Cerebellar nuclear complex (tissue), 1 donor: ENCODE data around the gene NDUFAF8.
"Not testable (repeated sequence)": the region's sequence is repeated elsewhere in the genome, so short reads cannot be mapped to it uniquely, and the experiment has no call there.

ENCODE experiments used
- DNase-seq, 2 experiments: peaks; one replicate each; lab custom pipeline; 2025; lab: John Stamatoyannopoulos, UW

NDUFAF8 gene

DNA sequence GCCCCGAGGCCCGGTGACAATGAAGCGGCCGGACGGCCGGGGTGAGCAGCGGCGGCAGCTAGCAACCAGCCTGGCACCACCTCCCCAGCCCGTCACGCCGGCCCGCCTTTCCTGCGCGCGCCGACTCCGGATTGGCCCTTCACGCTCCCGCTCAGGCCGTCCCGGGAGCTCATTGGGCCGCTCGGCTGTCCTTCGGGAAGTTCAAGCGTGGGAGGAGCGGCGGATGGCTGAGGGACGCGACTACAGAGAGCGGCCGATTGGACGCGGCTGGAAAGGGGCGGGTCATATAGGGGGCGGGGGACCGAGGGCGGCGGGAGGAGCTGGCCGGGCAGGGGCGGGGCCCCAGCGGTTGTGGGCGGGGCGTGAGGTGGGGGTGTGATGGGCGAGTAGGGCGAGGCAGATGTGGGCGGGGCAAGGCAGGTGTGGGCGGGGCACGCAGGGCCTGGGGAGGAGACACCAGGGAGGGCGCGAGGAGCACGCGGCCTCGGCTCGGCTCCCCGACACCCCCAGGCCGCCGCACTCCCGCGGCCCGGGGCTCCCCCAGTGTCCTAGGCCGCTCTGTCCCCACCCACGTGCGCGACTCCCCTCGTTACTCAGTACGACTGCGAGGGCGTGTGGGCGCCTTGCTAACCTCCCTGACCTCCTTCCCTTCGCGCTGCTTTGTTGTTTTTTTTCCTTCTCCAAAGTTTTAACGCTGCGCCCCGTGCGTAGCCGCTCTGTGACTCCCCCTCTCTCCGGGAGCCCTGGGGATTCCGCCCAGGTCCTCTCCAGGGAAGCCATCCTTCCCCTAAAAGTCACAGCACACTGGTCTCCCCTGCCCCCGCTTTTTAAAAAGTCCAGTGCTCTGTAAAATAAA, 16.0 kb upstream of the NDUFAF8 start, which contains the start of gene CEP131:
Gene CEP131 (minus strand): TSS at position 60 of the 856 bp plus-strand sequence. CDS start 2,909 bp downstream, outside the sequence.
- peak; percentile 56 to 88 for DNase-seq

DNA sequence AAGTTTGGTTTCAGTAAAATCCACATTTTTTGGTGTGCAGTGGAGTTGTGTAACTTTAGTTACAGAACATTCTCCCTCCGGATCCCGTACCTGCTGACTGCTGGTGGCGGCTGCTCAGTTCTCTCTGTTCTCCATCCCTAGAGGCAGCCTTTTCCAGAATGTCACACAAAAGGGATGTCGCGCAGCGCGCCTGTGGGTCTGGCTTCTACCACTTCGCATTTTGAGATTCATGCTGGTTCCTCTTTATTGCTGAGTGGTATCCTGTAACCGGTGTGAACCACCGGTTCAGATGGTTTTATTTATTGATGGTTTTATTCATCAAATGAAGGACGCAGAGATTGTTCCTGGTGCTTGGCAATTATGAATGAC, 15.4 kb upstream of the NDUFAF8 start:
- no peak for DNase-seq

DNA sequence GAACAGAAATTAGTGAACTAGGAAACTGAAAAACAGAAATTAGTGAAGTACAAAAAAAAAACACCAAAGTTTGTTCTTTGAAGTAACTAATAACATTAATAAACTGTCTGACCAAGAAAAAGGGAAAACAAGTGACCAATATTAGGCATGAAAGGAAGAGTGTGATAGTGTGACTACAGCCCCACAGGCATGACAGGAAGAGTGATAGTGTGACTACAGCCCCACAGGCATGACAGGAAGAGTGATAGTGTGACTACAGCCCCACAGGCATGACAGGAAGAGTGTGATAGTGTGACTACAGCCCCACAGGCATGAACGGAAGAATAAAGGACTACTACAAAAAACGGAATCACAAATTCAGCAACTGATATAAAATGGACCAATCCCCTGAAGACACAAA, 11.5 kb upstream of the NDUFAF8 start:
- DNase-seq: not testable (repeated sequence)

DNA sequence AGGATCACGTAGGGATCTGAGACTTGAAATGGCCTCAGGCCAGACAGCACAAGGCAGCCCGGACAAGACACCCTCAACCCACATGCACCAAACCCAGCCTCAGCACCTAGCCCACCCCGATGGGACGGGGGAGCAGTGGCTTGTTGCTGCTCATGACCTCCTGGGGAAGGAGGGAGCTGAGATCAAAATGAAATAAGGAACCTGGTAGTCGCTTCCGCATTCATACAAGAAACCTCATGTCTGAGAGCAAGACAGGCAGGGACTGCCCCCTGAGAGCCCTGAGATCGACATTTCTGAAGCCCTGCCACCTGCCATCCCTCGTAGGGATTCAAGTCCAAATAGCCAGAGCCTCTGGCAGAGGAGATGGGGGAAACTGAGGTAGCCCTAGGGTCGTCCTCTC, 10.7 kb upstream of the NDUFAF8 start:
- no peak for DNase-seq

DNA sequence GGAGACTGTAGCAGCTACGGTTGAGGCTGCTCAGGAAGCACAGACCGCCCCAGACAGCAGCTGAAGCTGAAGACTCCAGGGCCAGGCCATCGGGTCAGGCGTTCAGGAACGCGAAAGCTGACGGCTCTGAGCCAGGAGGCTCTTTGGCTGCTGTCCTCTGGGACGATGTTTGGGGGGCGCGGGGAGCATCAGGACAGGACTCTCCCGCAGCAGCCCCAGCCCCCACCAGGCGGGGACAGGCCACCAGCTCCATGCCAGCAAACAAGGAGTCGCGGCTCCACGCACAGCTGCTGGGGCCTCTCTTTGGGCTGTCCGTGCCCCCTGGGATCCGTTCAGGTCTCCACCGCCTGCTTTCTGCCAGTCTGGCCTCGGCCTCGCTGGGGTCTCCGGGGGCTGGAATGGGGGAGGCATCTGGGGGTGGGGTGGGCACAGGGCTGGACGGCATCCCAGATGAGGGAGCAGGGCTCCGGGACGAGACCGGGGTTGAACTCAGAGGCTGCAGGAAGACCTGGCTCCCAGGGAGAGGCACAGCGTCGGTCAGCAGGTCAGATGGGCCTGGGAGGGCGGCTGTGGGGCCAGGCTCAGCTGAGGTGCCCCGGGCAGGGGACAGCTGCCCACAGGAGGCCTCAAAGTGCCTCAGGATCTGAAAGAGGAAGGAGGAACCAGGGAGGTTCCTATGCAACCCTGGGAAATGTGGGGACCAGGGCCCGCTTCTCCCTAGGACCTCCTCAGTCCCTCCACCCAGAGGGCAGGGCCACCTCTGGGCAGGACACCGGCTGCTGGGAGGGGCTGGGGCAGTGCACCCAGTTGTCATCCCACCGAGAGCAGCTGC, 10.1 kb upstream of the NDUFAF8 start:
- DNase-seq: no peak

DNA sequence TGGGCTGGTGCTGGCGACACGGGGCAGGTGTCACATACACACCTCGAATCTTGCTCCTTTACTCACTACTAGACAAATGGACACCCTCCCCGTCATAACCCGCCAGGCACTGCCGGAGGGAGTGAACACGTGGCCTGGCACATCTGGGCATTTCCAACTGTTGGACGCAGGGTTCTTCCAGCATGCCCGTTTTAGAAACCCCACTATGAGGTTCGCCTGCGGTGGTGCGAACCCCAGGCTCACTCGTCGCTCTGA, 9.5 kb upstream of the NDUFAF8 start:
- no peak for DNase-seq

DNA sequence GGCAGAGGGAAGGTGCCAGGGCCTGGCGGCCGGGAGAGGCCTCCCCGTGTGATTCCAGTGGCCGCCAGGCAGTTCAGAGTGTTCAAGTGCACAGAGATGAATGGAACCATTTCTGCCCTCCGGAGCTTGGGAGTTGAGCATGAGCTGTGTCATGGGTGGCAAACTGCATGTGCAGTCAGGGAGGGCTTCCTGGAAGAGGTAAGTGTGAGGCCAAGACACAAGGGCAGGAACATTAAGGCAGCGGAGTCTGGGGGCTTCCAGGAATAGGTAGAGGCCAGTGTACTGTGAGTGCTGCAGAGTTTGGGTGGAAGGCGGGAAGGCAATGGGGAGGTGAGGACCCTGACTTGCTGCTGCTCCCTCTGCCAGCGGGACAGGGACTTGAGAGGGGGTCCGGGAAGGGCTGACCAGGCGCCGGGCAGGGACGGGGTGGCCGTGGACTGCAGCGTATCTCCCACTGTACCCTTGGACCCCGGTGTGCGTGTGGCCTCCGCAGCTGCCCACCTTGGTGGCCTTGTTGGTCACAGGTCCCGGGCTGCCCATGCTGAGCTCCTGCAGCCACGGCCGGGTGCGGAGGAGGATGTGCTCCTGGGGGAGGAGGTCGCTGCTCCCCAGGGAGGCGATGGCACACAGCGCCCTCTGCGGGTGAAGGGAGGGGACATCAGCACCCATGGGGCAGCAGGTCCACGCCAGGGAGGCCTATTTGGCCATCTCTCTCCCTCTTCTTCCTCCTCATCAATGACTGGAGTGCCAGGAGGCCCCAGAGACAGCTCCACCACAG, 8.9 kb upstream of the NDUFAF8 start:
- DNase-seq: no peak

DNA sequence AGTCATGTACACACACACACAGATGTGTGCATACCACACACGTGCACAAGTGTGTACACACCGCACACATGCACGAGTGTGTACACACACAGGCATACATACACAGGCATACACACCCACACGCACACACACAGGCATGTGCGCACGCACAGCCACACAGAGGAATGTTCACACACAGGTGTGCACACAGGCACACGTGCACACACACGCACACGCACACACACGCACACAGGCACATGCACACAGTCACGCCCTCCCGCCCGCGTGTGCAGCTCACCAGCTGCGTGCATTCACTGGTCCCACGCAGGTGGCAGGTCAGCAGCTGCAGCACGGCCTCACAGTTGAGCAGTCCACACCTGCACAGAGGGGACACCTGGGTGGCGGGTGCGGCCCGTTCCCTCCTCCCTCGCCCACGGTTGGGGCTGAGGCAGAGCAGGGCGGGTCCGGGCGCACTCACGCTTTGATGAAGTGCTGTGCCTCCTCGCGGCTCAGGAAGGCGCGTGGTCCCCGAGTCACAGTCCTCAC, 7.9 kb upstream of the NDUFAF8 start:
- DNase-seq: no peak

DNA sequence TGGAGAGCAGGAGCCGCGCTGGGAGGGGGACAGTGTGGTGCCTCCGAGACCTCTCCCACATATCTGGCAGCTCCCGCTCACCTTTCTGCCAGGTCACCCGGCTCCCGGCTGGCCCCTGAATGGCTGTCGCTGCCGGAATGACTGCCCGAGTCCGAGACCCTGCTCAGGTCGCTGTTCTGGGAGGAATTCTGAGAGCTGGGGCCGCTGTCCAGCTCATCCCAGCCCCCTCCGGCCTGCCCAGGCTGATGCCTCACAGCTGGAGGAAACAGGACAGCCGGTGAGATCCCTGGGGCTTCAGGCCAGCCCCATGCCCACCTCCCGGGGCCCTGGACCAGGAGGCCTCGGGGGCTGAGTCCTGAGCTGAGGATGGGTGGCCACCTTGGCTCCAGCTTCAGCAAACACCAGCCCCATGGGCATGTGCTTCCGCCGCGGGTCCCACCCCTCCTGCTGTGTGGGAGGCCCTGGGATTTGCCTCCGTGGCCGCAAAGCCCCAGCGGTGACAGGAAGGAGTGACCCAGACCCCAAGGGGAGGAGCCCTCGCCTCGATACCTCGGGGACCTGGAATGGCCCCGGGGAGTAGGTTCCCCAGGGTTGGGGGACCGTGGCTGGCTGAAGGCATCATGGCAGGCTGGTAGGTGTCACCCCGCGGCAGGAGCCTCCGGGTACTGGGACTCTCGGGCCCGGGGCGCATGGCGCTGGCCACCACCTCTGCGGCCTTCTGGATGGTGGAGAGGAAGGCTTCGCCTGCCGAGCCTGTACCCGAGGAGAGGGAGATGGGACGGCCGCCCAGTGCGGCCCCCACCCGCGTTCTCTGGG, 7.1 kb upstream of the NDUFAF8 start:
- no peak for DNase-seq

DNA sequence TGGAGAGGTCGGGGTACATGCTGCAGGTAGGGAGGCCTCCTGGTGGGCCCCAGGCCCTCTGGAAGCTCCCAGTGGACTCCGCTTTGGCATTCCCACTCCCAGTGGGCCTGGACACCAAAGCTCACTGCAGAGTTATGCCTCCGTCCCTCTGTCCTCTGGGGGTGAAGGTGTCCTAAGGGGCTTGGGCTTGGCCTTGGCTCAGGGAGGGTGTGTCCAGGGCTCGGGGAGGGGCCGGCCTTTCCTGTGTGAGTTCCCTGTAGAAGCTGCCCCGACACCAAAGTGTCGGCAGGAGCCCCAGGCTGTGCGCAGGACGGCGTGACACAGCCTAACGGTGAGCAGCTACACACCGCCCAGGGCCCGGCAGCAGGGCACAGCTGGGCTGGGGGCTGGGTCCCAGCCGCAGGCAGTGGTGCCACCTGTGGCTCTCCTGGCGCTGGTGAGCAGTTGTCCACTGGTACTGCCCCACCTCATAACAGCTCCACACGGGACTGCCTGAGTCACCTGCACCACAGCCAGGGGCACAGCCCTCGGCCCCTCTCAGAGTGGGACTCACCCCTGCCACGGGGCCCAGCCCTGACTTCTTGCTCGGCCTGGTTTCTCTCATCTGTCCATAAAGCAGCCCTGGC, 6.4 kb upstream of the NDUFAF8 start:
- no peak for DNase-seq

DNA sequence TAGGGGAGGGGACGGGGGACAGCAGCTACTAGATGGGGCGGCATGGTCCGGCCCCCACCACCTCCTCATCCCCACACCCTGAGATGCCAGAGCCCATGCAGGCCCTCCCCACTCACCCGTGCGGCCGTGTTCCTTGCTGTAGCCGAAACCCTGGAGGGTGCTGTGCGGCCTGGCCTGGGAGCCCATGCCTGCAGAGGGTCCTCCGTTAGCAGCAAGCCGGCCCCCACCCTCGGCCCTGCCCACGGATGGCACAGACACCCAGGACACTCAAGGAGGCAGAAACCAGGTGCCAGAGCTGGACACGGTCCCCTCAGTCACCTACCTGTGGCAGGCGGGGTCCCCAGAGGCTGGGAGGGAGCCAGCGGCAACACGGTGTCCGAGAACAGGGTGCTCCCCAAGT, 5.8 kb upstream of the NDUFAF8 start:
- DNase-seq: no peak

DNA sequence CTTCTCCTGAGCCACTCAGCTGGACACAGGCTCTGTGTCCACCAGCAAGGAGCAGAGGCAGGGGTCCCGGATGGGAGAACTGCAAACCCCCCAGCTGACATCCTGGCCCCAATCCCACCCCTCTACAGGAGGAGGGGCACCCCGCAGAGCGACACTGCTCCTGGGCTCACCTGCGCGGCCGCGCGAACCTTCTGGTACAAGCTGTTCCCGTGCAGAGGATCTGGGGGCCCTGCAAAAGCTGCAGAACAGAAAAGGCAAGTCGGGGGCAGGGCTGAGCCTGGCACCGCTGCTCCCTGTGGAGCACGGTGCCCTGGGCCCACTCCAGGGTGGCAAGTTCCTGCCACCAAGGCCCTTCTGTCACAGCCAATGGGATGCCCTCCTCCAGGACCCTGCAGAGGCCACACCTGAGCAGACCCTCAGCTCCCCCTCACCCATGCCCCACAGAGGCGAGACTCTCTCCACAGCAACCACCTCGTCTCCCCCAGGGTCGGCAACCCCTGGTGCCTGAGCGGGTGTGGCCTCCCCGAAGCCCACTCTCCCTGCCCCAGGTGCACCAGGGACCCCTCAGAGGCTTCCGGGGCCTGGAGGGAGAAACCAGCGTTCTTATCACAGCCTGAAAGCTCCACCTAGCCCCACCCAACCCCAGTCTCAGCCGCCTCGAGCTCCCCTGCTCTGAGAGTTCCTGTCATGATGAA, 5.2 kb upstream of the NDUFAF8 start:
- DNase-seq: no peak

DNA sequence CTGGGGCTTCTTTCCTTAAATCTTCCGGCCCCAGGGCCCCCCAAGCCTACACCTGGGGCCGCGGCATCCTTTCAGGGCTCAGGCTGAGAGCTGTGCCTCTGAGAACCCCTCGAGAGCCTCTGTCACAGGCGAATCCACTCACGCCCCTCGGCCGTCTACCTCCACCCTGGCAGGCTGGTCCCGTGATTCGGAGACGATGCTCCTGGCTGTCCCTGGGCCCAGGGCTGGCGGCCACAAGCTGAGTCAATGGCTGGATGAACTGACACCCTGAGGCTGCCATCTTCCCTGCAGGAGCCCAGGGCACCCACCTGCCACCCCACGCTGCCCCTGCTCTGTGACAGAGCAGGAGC, 4.6 kb upstream of the NDUFAF8 start:
- no peak for DNase-seq

DNA sequence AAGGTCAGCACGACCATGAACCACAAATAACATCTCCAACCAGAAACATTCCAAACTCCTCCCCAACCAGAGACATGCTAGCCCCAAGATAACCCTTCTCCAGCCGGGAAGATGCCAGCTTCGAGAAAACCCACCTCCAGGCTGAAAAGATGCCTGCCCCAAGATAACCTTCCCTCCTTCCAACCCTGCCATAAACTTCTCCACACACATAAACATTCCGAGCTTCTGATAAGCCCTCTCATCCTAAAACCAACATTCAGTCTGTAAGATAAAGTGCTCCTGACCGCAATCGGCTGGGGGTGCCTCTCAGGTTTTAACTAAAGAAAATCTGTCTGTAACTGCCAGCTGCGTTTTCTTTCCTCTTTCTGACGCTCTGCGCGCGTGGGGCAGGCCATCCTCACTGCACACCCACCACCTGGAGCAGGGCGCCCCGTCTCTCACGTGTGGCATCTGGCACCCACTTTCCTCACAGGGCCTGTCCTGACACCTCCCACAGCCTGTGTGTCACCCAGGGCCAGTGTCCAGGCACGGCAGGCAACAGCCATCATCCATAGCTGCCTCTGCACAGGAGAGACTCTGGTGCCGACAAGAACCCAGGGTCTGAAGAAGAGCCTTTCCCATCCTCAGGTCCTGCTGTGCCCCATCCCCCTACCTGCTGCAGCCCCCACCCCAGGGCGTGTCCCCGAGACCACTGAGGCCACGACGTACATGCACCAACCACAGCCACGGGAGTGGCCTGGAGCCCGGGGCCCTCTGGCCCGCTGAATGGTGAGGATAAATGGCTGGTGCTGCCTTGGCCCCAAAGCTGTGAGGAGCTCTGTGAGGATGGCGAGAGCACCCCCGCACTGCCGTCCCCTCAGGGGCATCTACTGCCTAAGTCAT, 3.9 kb upstream of the NDUFAF8 start:
- DNase-seq: no peak

DNA sequence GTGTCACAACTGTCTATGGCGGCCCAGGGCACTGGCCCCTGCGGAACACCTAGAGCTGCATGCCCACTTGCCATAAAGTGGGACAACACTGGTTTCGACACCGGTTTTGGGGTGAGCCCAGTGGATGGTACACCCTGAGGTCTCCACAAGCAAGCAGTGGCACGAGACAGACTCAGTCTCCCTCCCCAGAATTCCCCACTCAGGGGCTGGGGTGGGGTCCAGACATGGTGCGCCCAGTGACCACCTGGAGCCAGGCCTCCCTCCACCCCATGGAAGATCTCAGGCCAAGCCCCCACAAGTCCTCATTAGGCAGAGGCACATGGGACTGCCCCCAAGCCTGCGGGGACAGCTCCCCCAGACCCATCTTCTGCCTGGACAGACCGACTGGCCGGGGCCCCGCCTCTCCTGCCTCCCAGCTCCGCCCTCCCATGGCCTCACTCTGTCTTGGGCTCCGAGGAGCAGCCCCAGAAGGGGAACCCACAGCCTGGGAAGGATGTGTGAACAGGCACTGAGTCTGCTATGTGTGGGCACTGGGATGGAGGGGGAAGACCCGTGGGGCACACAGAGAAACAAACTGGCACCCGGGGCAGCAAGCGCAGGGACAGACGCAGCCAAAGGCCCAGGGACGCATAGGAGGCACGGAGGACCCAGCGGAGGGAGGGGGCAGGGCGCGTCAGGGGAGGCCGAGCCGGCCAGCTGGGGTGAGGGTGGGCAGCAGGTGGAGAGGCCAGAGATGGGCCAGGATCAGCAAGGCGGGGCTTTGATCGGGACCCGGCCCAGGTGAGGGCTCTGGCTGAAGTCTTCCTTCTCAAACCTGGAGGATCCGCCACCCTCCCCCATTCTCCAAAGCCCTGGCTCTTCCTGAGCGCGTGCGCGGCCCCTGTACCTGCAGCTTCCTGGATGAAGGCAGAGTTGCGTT, 3.0 kb upstream of the NDUFAF8 start:
- DNase-seq: no peak

DNA sequence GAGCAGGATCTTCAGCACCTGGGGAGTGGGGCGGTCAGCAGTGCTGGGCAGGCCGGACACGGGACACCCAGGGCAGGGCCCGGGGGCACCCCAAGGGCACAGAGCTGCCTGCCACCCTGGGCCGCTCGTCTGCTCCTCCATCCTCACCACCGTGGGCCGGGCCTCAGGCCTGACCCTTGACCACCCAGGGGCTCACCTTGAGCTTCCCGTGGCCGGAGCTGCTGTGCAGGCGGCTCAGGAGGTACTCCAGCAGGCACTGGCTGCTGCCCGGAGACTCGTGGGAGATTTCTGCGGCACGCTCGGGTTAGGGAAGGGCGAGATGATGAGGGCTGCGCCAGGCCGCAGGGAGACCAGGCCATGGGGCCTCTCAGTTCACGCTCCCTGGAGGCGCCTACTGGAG, 2.3 kb upstream of the NDUFAF8 start:
- DNase-seq: no peak

DNA sequence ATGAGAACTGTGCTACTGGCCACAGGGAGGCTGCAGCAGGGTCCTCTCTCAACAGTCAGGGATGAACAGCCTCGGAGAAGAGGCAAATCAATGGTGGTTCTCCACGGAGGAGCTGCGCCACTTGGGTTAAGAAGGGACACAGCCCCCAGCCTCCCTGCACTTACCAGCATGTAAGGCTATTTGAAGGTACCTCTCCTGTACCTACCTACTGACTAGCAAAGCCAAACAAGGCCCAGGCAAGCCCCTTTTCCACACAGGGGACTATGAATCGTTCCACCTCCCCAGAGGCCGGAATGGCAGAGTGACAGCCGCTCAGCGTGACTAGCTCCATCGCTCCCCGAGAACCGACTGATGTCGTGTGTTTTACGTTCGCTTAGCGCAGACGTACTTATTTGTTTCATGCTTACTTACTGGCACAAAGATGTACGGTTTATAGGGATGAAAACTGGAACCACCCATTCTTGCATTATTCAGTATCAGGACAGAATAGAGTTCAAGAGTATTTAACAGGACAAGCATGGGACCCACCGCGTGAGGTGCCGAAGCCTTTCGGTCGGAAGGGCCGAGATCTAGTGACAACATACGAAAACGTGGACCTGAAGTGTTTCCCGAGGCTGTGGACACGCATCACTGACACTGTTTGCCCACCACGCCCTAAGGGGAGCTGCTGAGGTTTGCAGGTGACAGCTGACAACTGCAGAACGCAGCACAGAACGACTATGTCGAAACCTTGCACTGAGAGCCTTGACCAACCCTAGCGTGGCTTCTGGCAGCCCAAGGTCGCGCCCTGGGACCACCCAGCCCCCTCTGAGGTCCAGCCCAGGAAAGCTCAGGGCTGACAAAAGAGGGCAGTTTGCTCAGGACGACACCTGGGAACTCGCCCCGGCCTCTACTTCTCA, 1.3 kb upstream of the NDUFAF8 start:
- DNase-seq: no peak

DNA sequence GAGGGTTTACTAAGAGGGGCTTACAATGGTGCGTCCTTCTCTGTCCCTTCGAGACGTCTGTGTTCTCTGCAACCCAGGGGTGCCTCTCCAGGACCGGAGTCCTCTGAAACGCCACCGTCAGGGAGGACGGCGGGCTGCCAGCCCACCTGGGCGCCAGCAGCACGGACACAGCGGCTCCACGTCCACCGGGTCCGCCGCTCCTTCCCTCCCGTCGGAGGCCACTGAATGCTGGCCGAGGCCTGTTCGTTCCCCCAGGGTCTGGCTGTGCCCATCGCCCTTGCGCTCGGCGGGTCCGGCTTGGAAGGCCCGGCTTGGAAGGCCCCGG, 666 bp upstream of the NDUFAF8 start:
- no peak for DNase-seq
